Panc1 (cell line): ENCODE measurements around the gene COQ8A. TPM values are rescaled to one million over a fixed set of nuclear protein-coding genes. Genes with fewer than 3 reads are reported as not detected.

ENCODE experiments used
- ATAC-seq: fragments of 200-7000 bp; cut with Tn5 transposase; 2 replicates; pipeline ENCODE4 v1.9.1; 2020; ENCODE audit warnings: mild to moderate bottlenecking, moderate library complexity
- BruUV-seq: library from RNA; stranded (reverse); fragments of 400-500 nt; replicated peaks from 2 replicates; lab custom pipeline; 2021; lab: Mats Ljungman, UMichigan
- CTCF ChIA-PET: fragments of 300-600 bp; sonication (Branson Sonifier 250); formaldehyde crosslinking; loops from one replicate; lab custom pipeline; 2022; ENCODE audit warnings: antibody characterized with exemption; lab: Charles Lee
- POLR2A ChIA-PET: fragments of 300-600 bp; sonication (Branson Sonifier 250); formaldehyde crosslinking; loops from one replicate; lab custom pipeline; 2022; ENCODE audit warnings: antibody characterized with exemption; lab: Charles Lee
- DNase-seq: peaks from one replicate; pipeline ENCODE4 v3.0.0-alpha.2; 2010; ENCODE audit warnings: low read depth, low spot score
- H3K27ac ChIP-seq: 2 replicates; pipeline ENCODE4 v1.5.1; 2011; ENCODE audit warnings: mild to moderate bottlenecking, low read length, inconsistent platforms
- H3K27me3 ChIP-seq: fragments of 200-500 bp; sonication (Bioruptor generic); 2 replicates; pipeline ENCODE4 v1.6.0; 2014; ENCODE audit warnings: low read length, inconsistent platforms; ENCODE audit not compliant: control insufficient read depth, insufficient read depth
- H3K36me3 ChIP-seq: fragments of 200-500 bp; sonication (Bioruptor generic); 2 replicates; pipeline ENCODE4 v1.5.1; 2014; ENCODE audit warnings: inconsistent platforms, mild to moderate bottlenecking, low read length, moderate library complexity; ENCODE audit not compliant: control insufficient read depth, insufficient read depth
- H3K4me1 ChIP-seq: 2 replicates; pipeline ENCODE4 v1.5.1; 2011; ENCODE audit warnings: inconsistent platforms, mild to moderate bottlenecking, low read length, moderate library complexity; ENCODE audit not compliant: control insufficient read depth, insufficient read depth
- H3K4me3 ChIP-seq, 2 experiments: 2 replicates each; pipeline ENCODE4 v1.5.1; 2011 to 2012; ENCODE audit warnings: low read depth in 2 of 2, low read length in 2 of 2, mild to moderate bottlenecking in 2 of 2, inconsistent platforms in 1 of 2, moderate library complexity in 1 of 2
- H3K9me3 ChIP-seq: fragments of 200-500 bp; sonication (Bioruptor generic); 2 replicates; pipeline ENCODE4 v1.5.1; 2014; ENCODE audit warnings: low read depth, mild to moderate bottlenecking, inconsistent platforms, low read length, moderate library complexity; ENCODE audit not compliant: control insufficient read depth, insufficient read depth
- POLR2AphosphoS5 ChIP-seq: IDR thresholded peaks from 2 replicates; pipeline ENCODE4 v1.6.1; 2012; ENCODE audit warnings: mild to moderate bottlenecking, low read depth, low read length, moderate library complexity
- SIN3A ChIP-seq: IDR thresholded peaks from 2 replicates; pipeline ENCODE4 v1.6.1; 2012; ENCODE audit warnings: low read depth, mild to moderate bottlenecking, low read length, moderate library complexity, borderline replicate concordance; ENCODE audit not compliant: insufficient read depth
- TCF7L2 ChIP-seq: IDR thresholded peaks from 2 replicates; pipeline ENCODE4 v1.6.1; 2011; ENCODE audit warnings: mild to moderate bottlenecking, low read depth, low read length, inconsistent platforms
- in situ Hi-C: cut with HindIII; loops from 2 replicates; pipeline ENCODE4 v1.10.0; 2016; ENCODE audit warnings: low sequenced_read_pairs, low pct_unique_long_range_greater_than_20kb
- intact Hi-C: fragments of 100-400 bp; cut with micrococcal nuclease; formaldehyde crosslinking; loops from one replicate; pipeline ENCODE4 v1.10.0; 2022; ENCODE audit not compliant: unreplicated experiment
- total RNA-seq: library from RNA; stranded (reverse); gene quantifications from one replicate; pipeline ENCODE4 v1.2.1, GENCODE V29; 2021; ENCODE audit not compliant: unreplicated experiment
- TF ChIP-seq, protein P1 (sequence below): fragments of 450-650 bp; IDR thresholded peaks from 2 replicates; pipeline ENCODE4 v1.5.1; 2017; ENCODE audit warnings: mild to moderate bottlenecking
- TF ChIP-seq, protein P2 (sequence below), 2 experiments: IDR thresholded peaks; 2 replicates each; pipeline ENCODE4 v1.6.1; 2011 to 2012; ENCODE audit warnings: low read depth in 2 of 2, control low read depth in 1 of 2, low read length in 1 of 2, mild to moderate bottlenecking in 1 of 2, moderate library complexity in 1 of 2; ENCODE audit not compliant: insufficient read depth in 1 of 2

Gene COQ8A
- total RNA-seq, 1 experiment from 2014 or later: 15.1 TPM

DNA sequence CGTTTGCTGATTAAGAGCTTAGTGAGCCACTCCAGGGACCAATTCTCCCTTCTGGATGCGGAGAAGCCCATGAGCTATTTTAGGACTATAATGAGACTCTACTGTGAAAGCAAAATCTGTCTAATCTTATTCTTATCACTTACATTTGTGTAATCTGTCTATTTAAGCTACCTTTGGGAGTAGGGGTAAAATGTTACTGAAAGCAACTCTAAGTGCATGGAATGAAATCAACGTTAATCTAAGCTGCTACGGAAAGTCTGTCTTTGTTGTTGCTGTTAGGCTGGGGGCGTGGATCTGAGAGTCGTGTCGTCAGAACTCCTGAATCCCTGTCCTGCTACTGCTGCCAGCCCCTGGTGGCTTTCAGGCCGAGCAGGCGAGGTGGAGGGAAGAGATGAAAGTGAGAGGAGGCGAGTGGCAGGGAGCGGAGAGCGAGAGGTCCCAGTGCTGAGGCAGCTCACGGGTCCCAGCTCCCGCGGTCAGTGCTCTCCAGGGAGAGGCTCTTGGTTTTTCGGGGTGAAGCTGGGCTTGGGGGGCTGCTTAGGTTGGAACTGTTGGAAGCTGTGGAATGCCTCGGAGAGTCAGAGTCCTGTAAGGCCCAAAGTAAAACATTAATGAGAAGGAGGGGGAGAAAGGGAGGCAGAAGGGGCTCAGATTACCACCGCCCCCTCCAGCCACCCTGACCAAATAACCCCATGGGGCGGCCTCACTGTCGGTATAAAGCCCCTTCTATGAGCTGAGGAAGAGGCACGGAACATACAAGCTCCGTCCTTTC lies 53.9 kb downstream of the COQ8A start:
- ChIA-PET POLR2A (interaction anchor here (0.6 kb wide), 1 partner anchor 1005 kb away, joined by 10 read pairs; no protein-coding TSS in a partner anchor), CTCF (no interaction called here)
- Histone ChIP-seq H3K27ac (no peak overlapping the region), H3K9me3 (no peaks in the 10 kb centered on the region), H3K4me3 (no peak overlapping the region), H3K36me3 (no peaks in the 10 kb centered on the region), H3K27me3 (no peaks in the 10 kb centered on the region), H3K4me1 (no peaks in the 10 kb centered on the region)
- intact Hi-C loops (no loop called here), in situ Hi-C loops (no loop called here)
- TF ChIP-seq SIN3A: no peak
- TF ChIP-seq, protein P1, sequence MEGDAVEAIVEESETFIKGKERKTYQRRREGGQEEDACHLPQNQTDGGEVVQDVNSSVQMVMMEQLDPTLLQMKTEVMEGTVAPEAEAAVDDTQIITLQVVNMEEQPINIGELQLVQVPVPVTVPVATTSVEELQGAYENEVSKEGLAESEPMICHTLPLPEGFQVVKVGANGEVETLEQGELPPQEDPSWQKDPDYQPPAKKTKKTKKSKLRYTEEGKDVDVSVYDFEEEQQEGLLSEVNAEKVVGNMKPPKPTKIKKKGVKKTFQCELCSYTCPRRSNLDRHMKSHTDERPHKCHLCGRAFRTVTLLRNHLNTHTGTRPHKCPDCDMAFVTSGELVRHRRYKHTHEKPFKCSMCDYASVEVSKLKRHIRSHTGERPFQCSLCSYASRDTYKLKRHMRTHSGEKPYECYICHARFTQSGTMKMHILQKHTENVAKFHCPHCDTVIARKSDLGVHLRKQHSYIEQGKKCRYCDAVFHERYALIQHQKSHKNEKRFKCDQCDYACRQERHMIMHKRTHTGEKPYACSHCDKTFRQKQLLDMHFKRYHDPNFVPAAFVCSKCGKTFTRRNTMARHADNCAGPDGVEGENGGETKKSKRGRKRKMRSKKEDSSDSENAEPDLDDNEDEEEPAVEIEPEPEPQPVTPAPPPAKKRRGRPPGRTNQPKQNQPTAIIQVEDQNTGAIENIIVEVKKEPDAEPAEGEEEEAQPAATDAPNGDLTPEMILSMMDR: no peak
- TF ChIP-seq, protein P2, sequence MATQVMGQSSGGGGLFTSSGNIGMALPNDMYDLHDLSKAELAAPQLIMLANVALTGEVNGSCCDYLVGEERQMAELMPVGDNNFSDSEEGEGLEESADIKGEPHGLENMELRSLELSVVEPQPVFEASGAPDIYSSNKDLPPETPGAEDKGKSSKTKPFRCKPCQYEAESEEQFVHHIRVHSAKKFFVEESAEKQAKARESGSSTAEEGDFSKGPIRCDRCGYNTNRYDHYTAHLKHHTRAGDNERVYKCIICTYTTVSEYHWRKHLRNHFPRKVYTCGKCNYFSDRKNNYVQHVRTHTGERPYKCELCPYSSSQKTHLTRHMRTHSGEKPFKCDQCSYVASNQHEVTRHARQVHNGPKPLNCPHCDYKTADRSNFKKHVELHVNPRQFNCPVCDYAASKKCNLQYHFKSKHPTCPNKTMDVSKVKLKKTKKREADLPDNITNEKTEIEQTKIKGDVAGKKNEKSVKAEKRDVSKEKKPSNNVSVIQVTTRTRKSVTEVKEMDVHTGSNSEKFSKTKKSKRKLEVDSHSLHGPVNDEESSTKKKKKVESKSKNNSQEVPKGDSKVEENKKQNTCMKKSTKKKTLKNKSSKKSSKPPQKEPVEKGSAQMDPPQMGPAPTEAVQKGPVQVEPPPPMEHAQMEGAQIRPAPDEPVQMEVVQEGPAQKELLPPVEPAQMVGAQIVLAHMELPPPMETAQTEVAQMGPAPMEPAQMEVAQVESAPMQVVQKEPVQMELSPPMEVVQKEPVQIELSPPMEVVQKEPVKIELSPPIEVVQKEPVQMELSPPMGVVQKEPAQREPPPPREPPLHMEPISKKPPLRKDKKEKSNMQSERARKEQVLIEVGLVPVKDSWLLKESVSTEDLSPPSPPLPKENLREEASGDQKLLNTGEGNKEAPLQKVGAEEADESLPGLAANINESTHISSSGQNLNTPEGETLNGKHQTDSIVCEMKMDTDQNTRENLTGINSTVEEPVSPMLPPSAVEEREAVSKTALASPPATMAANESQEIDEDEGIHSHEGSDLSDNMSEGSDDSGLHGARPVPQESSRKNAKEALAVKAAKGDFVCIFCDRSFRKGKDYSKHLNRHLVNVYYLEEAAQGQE (IDR thresholded peaks at IDR 0.05; ENCODE audit: insufficient read depth in 1 of 2, low read depth in 2 of 2, low read length in 1 of 2): no peak
- TF ChIP-seq POLR2AphosphoS5: no peak
- TF ChIP-seq TCF7L2: no peak
- ATAC-seq (no peak), DNase-seq (no peak)
- BruUV-seq: no TSS peak

GRCh38 chr1:226994586-226995364 lies 54.7 kb downstream of the COQ8A start:
- no peaks in the 10 kb centered on the region for H3K36me3 ChIP-seq
- no peak overlapping the region for H3K27ac ChIP-seq
- in situ Hi-C loops: no loop called here
- H3K27me3 ChIP-seq: no peaks in the 10 kb centered on the region
- H3K4me1 ChIP-seq: no peaks in the 10 kb centered on the region
- no peaks in the 10 kb centered on the region for H3K9me3 ChIP-seq
- POLR2A ChIA-PET: no interaction called here
- H3K4me3 ChIP-seq: no peak overlapping the region
- TF ChIP-seq TCF7L2 (no peak), POLR2AphosphoS5 (no peak), SIN3A (no peak)
- TF ChIP-seq, protein P2 (IDR thresholded peaks at IDR 0.05; ENCODE audit: insufficient read depth in 1 of 2, low read depth in 2 of 2, low read length in 1 of 2): no peak
- TF ChIP-seq, protein P1: no peak
- DNase-seq (no peak), ATAC-seq (no peak)
- intact Hi-C loops: no loop called here
- no TSS peak for BruUV-seq
- CTCF ChIA-PET: no interaction called here
